ENCODE data around the gene USP9X.
"Not testable (repeated sequence)": the region's sequence is repeated elsewhere in the genome, so short reads cannot be mapped to it uniquely, and the experiment has no call there.

The USP9X gene

DNA sequence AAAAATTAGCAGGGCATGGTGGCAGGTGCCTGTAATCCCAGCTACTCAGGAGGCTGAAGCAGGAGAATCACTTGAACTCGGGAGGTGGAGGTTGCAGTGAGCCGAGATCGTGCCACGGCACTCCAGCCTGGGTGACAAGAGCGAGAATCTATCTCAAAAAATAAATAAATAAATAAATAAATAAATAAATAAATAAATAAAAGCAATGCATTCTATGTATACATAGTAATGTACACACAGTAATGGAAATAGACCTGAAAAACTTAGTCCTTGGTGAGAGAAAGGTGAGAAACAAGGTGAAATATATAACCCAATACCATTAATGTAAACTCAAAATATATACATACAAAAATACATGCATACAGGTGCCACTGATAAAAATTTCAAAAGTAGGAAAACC, 197.1 kb downstream of the USP9X start:
- not testable (repeated sequence) for DNase-seq (ENCODE audit: low spot score)

DNA sequence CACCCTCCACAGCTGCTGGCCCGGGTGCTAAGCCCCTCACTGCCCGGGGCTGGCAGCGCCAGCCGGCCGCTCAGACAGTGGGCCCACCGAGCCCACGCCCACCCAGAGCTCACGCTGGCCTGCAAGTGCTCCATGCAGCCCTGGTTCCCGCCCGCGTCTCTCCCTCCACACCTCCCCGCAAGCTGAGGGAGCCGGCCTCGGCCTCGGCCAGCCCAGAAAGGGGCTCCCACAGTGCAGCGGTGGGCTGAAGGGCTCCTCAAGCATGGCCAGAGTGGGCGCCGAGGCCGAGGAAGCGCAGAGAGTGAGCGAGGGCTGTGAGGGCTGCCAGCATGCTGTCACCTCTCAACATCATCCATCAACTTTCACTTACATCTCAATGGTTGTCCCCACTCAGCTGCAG, 200.7 kb downstream of the USP9X start:
- not testable (repeated sequence) for DNase-seq (ENCODE audit: low spot score)

Data from HuH-7 (cell line).